Progenitor cell of endocrine pancreas (in vitro differentiated cells): Measurements from ENCODE around the gene RLF. TPM values are rescaled to one million over a fixed set of nuclear protein-coding genes. Genes with fewer than 3 reads are reported as not detected.

Experiments used
- DNase-seq: peaks from one replicate; pipeline ENCODE4 v3.0.0; 2021; ENCODE audit warnings: low spot score; ENCODE audit not compliant: unreplicated experiment
- H3K27ac Mint-ChIP-seq: 2 replicates; pipeline ENCODE4 v1.8.0; 2021; ENCODE audit warnings: mild to moderate bottlenecking, moderate library complexity, mixed read lengths
- H3K27me3 Mint-ChIP-seq: 2 replicates; pipeline ENCODE4 v1.8.0; 2021; ENCODE audit warnings: mixed read lengths
- H3K36me3 Mint-ChIP-seq: 2 replicates; pipeline ENCODE4 v1.8.0; 2022; ENCODE audit warnings: mixed read lengths; ENCODE audit not compliant: insufficient read depth
- H3K4me1 Mint-ChIP-seq: 2 replicates; pipeline ENCODE4 v1.8.0; 2021; ENCODE audit warnings: low read depth, mixed read lengths
- H3K4me3 Mint-ChIP-seq: 2 replicates; pipeline ENCODE4 v1.8.0; 2021; ENCODE audit warnings: low read depth, mild to moderate bottlenecking, moderate library complexity, mixed read lengths
- H3K9me3 Mint-ChIP-seq: 2 replicates; pipeline ENCODE4 v1.8.0; 2021; ENCODE audit warnings: low read depth, mixed read lengths
- total RNA-seq: library from RNA; stranded (reverse); gene quantifications from 2 replicates; pipeline ENCODE4 v1.2.1, GENCODE V29; 2021
- TF ChIP-seq, protein P1 (sequence below): fragments of 200-600 bp; sonication (generic); IDR thresholded peaks from one replicate; pipeline ENCODE4 v1.5.0; 2021; ENCODE audit warnings: antibody characterized with exemption, mild to moderate bottlenecking; ENCODE audit not compliant: unreplicated experiment

RLF gene
- total RNA-seq, 1 donor from 2014 or later = 20.5 TPM

DNA sequence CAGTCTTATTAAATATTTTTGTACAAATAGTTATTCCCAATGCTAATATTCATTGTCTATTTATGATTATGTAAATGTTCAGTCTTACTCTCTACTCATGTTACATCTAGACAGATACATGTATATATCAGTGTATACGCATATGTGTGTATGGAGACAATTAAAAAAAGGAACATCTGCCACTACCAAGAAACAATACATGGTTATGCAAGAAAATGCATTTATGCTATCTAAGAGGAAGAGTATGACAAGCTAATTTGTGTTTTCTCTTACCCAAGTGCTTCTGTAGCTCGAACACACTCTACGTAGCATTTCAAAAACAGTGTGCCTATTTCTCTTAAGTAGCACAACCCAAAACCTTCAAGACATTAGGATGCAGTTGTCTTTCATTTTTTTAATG is 6.1 kb upstream of the RLF start:
- no peaks in the 10 kb centered on the region for H3K27me3 Mint-ChIP-seq
- TF ChIP-seq, protein P1, sequence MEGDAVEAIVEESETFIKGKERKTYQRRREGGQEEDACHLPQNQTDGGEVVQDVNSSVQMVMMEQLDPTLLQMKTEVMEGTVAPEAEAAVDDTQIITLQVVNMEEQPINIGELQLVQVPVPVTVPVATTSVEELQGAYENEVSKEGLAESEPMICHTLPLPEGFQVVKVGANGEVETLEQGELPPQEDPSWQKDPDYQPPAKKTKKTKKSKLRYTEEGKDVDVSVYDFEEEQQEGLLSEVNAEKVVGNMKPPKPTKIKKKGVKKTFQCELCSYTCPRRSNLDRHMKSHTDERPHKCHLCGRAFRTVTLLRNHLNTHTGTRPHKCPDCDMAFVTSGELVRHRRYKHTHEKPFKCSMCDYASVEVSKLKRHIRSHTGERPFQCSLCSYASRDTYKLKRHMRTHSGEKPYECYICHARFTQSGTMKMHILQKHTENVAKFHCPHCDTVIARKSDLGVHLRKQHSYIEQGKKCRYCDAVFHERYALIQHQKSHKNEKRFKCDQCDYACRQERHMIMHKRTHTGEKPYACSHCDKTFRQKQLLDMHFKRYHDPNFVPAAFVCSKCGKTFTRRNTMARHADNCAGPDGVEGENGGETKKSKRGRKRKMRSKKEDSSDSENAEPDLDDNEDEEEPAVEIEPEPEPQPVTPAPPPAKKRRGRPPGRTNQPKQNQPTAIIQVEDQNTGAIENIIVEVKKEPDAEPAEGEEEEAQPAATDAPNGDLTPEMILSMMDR = no peak
- no peaks in the 10 kb centered on the region for H3K9me3 Mint-ChIP-seq
- peaks cover 6% of the 10 kb centered on the region for H3K4me1 Mint-ChIP-seq
- no peaks in the 10 kb centered on the region for H3K36me3 Mint-ChIP-seq
- DNase-seq = no peak
- H3K27ac Mint-ChIP-seq = no peak overlapping the region
- no peak overlapping the region for H3K4me3 Mint-ChIP-seq

DNA sequence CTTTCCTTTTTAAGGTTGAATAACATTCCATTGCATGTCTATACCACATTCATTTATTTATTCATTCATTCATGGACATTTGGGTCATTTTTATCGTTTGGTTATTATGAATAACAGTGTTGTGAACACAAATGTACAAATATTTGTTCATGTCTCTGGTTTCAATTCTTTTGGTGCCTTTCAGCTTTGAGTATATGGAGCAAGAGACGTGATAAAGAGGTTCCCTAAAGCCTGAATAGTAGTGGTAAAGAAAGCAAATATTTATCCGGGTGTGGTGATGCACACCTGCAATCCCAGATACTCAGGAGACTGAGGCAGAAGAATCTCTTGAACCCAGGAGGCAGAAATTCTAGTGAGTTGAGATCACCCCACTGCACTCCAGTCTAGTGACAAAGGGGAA is 5.3 kb upstream of the RLF start:
- TF ChIP-seq, protein P1 = no peak
- no peak for DNase-seq
- Mint-ChIP-seq H3K4me3 (no peak overlapping the region), H3K27me3 (no peaks in the 10 kb centered on the region), H3K4me1 (peaks cover 8% of the 10 kb centered on the region), H3K36me3 (no peaks in the 10 kb centered on the region), H3K27ac (no peak overlapping the region), H3K9me3 (no peaks in the 10 kb centered on the region)

DNA sequence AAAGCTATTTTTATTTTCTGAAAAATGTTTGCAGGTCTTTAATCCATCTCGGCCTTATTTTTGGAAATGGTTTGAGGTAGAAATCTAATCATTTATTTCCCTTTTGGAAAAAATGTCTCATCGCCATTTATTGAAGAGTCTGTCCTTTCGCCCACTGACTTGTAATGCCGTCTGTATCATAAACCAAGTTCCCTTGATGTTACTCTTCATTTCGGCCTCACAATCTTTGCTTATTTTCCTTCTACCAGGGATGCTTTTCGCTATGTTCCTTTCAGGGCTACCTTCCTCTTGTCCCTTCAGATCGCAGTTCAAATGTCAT is 422 bp upstream of the RLF start:
- no peak overlapping the region for H3K27ac Mint-ChIP-seq

DNA sequence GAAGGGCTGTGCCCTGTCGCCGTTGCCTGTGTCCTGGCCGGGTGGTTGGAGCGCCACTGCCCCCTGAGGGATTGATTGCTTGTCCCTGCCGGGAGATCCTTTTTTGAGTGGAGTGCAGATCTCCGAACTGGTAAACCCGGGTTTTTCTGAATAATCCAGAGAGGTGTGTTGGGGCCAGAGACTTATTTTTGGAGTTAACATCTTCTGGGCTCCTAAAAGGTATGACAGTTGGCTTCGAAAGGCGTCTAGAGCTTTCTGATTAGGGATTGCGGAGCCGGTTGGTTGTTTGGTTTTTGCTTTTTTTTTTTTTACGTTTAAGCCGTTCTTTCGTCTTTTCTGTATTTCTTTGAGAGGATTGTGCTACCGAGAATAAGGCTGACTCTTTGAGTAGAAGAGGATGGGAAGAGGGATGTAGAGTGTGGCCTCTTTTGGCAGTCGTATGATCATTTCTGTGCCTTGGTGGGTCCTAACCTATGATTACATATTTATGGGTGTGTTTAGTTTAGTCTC is 756 bp downstream of the RLF start:
- Mint-ChIP-seq H3K27me3 (no peaks in the 10 kb centered on the region), H3K27ac (no peak overlapping the region), H3K9me3 (no peaks in the 10 kb centered on the region), H3K4me1 (peaks cover 18% of the 10 kb centered on the region), H3K4me3 (no peak overlapping the region), H3K36me3 (no peaks in the 10 kb centered on the region)
- TF ChIP-seq, protein P1 = no peak
- no peak for DNase-seq

More for the DNA sequence above, 422 bp upstream of the RLF start:
- Mint-ChIP-seq H3K27me3 (no peaks in the 10 kb centered on the region), H3K36me3 (no peaks in the 10 kb centered on the region), H3K4me1 (peaks cover 14% of the 10 kb centered on the region), H3K4me3 (no peak overlapping the region), H3K9me3 (no peaks in the 10 kb centered on the region)
- TF ChIP-seq, protein P1 = no peak
- no peak for DNase-seq

DNA sequence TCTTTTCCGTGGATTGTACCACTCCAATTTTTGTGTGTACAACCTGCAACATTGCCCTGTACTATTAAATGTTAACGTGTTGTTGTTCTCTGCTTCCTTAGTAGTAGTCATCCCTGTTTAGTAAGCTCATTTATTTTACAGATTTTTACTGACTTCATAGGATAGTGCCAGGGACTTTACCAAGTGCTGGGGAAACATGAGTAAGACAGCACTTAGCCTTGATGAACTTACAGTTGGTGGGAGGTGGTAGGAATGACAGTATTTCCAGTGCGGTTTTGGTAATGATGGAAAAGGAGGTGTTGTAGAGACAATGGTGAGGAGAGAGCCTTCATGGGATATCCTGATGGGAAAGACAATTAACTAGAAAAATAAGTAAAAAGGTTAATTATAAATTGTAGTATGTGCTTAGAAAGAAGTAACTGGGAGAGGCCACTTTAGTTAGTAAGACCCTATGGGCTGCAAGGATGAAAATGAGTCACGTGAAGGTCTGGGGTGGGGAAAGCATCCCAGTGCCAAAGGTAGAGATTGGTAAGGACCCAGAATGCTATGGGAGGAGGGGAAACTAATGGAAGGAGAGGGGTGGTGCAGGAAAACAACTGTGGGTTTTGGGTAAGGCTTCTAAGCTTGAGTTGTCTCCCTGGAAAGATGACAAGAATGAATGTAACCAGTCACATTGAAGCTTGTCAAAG is 1.7 kb downstream of the RLF start:
- H3K36me3 Mint-ChIP-seq = no peaks in the 10 kb centered on the region
- no peak overlapping the region for H3K27ac Mint-ChIP-seq
- no peaks in the 10 kb centered on the region for H3K27me3 Mint-ChIP-seq
- H3K4me3 Mint-ChIP-seq = no peak overlapping the region
- H3K9me3 Mint-ChIP-seq = no peaks in the 10 kb centered on the region
- H3K4me1 Mint-ChIP-seq = peaks cover 20% of the 10 kb centered on the region
- no peak for DNase-seq
- TF ChIP-seq, protein P1 = no peak
